Measurements from ENCODE around the gene UBE2J1. TPM values are rescaled to one million over a fixed set of nuclear protein-coding genes. Genes with fewer than 3 reads are reported as not detected.
A peak's percentile ranks its signal among the peaks of the same experiment; 100 is the strongest.
"Not testable (repeated sequence)": the region's sequence is repeated elsewhere in the genome, so short reads cannot be mapped to it uniquely, and the experiment has no call there.

UBE2J1 gene
- total RNA-seq, 6 experiments from 2014 or later: 35.9 to 45.2 (median 41.9) TPM

DNA sequence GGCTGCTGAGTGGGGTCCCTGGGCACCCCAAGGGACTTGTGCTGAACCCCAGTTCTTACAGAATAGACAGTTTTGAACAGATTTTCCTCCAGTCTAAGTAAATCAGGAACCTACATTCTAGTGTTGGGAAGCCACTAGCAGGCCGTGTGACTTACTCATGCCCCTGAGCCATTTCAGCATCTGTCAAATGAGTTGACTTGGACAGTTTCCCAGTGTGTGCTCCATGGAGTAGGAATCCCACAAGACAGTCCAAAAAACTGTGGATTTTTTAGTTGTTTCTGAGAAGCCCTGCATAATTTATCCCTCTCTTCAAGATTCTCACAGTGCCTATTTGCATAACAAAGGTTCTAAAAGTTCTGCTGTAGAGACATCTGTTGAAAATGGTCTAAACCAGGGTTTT, 39.5 kb downstream of the UBE2J1 start:
- Mint-ChIP-seq H3K4me1 (ENCODE audit: low read depth) (peaks cover 42% of the 10 kb centered on the region), H3K9me3 (no peaks in the 10 kb centered on the region), H3K36me3 (ENCODE audit: low read depth) (0 out of 2 replicates have a peak, but pooled peaks cover 9% of the 10 kb centered on the region), H3K27ac (peak overlapping the region; percentile 79), H3K27me3 (ENCODE audit: insufficient read depth) (peaks cover 6% of the 10 kb centered on the region), H3K4me3 (peak overlapping the region; percentile 78)
- TF ChIP-seq, protein P1, sequence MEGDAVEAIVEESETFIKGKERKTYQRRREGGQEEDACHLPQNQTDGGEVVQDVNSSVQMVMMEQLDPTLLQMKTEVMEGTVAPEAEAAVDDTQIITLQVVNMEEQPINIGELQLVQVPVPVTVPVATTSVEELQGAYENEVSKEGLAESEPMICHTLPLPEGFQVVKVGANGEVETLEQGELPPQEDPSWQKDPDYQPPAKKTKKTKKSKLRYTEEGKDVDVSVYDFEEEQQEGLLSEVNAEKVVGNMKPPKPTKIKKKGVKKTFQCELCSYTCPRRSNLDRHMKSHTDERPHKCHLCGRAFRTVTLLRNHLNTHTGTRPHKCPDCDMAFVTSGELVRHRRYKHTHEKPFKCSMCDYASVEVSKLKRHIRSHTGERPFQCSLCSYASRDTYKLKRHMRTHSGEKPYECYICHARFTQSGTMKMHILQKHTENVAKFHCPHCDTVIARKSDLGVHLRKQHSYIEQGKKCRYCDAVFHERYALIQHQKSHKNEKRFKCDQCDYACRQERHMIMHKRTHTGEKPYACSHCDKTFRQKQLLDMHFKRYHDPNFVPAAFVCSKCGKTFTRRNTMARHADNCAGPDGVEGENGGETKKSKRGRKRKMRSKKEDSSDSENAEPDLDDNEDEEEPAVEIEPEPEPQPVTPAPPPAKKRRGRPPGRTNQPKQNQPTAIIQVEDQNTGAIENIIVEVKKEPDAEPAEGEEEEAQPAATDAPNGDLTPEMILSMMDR (IDR thresholded peaks at IDR 0.05): no peak
- DNase-seq: peak; percentile 88

DNA sequence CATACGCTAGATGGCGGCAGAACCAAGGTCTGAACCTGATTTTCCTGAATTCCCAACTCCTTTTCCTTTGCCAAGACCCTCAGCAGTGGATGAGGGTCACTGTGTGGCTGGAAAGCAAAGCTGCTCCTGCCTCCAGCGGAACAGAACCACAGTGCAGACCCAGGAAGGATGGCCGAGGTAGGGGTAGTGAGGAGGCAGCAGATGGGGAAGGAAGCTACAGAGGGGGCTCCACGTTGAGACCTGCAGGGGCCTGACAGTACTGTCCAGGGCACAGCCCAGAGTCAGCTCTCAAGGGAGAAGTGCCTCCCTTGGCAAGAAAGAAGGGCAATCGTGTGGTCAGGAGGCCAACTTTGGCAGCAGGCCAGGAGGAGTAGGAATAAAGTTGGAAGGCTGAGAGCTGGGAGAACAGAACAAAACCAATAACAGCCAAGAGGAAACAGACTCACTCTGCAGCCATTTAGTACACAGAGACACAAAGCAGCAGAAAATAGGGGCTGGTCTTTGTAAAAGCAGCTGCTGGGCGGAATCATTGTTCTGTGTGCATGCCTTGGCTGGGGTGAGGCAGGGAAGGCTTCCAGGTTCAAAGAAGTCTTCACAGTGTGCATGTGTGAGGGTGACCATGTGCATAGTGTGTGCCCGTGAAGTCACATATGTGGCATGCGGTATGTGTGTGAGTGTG, 40.5 kb downstream of the UBE2J1 start:
- H3K27me3 Mint-ChIP-seq (ENCODE audit: insufficient read depth): peaks cover 7% of the 10 kb centered on the region
- H3K4me3 Mint-ChIP-seq: peak overlapping the region; percentile 78
- peak; percentile 66 for DNase-seq
- H3K27ac Mint-ChIP-seq: peak overlapping the region; percentile 79
- TF ChIP-seq, protein P1 (IDR thresholded peaks at IDR 0.05): peak; percentile 72
- H3K4me1 Mint-ChIP-seq (ENCODE audit: low read depth): peaks cover 42% of the 10 kb centered on the region
- H3K9me3 Mint-ChIP-seq: no peaks in the 10 kb centered on the region
- H3K36me3 Mint-ChIP-seq (ENCODE audit: low read depth): 0 out of 2 replicates have a peak, but pooled peaks cover 9% of the 10 kb centered on the region

DNA sequence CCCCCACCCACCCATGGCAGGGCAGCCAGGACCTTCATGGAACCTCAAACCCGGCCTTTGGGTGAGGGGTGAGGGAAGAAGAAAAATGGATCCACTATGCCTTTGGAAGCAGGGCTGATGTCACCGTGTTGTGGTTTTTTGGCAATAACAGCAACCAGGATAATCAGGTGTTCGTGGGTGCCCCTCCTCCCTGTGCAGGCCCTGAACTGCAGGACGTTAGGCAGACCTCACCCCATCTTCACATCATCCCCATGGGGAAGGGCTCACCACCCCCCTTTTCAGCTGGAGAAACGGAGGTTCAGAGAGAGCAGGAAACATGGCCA, 41.0 kb downstream of the UBE2J1 start:
- Mint-ChIP-seq H3K27ac (peak overlapping the region; percentile 79), H3K36me3 (ENCODE audit: low read depth) (0 out of 2 replicates have a peak, but pooled peaks cover 9% of the 10 kb centered on the region), H3K4me3 (peak overlapping the region; percentile 78), H3K9me3 (no peaks in the 10 kb centered on the region), H3K4me1 (ENCODE audit: low read depth) (peaks cover 42% of the 10 kb centered on the region), H3K27me3 (ENCODE audit: insufficient read depth) (peaks cover 7% of the 10 kb centered on the region)
- no peak for DNase-seq
- TF ChIP-seq, protein P1 (IDR thresholded peaks at IDR 0.05): no peak

DNA sequence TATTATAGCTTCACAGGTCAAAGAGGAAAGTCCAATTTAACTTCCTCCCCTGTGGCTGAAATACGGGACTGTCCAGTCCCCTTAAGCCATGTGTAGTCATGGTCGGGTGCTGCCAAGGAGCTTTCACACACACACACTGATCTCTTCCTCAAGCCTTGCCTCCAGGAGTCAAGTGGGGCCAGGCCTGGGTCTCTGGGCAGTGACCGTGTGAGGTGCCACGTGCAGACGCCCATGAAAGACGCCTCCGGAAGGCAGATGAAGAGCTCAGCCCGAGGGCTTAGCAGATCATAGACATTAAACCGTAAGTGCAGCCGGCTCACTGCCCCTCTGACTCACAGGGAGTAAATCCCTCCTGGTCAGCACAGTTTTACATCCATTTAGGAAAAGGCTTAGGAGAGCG, 41.6 kb downstream of the UBE2J1 start:
- H3K9me3 Mint-ChIP-seq: no peaks in the 10 kb centered on the region
- peaks cover 42% of the 10 kb centered on the region for H3K4me1 Mint-ChIP-seq (ENCODE audit: low read depth)
- H3K4me3 Mint-ChIP-seq: peak overlapping the region; percentile 78
- TF ChIP-seq, protein P1 (IDR thresholded peaks at IDR 0.05): no peak
- peaks cover 7% of the 10 kb centered on the region for H3K27me3 Mint-ChIP-seq (ENCODE audit: insufficient read depth)
- DNase-seq: peak; percentile 76
- H3K27ac Mint-ChIP-seq: peak overlapping the region; percentile 79
- H3K36me3 Mint-ChIP-seq (ENCODE audit: low read depth): 0 out of 2 replicates have a peak, but pooled peaks cover 6% of the 10 kb centered on the region

DNA sequence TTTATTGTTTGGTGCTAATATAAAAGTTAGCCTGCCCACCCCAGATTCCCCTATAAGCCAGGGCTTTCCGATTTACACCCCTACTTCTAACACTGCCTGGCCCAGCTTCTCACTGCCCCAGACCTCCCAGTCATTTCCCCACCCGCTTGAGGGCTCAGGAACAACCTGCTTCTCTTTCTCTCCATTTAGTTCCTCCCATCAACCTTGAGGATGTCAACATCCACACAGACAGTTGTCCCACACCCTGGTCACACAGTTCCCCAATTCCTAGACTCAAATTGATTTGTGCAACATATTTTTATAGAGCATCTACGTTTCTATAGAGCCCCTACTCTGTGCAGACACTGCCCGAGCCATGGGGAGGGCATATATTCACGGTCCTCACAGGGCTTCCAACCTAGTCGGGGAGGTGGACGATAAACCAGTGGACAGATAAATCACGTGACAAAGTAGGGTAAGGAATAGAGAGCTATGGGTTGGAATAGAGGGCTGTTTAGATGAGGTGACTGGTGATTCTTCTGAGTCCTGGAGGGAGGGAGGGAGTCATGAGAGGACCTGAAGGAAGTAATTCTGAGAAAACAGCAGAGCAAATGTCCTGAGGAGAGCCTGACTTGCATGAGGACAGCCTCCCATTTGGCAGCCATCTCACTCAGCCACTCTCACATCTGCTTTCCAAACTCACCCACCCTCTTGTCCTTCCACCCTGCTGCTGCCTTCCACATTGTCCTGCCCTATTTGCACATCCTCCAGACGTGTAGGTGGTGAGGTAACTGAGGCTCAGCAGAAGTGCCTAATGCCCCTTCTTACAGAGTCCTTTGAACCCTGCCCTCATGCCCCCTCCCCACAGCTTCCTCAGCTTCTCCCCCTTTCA, 43.8 kb downstream of the UBE2J1 start:
- TF ChIP-seq, protein P1 (IDR thresholded peaks at IDR 0.05): no peak
- Mint-ChIP-seq H3K4me3 (no peak overlapping the region), H3K36me3 (ENCODE audit: low read depth) (no peaks in the 10 kb centered on the region), H3K9me3 (no peaks in the 10 kb centered on the region), H3K27me3 (ENCODE audit: insufficient read depth) (peaks cover 13% of the 10 kb centered on the region), H3K4me1 (ENCODE audit: low read depth) (peaks cover 35% of the 10 kb centered on the region), H3K27ac (no peak overlapping the region)
- DNase-seq: no peak

DNA sequence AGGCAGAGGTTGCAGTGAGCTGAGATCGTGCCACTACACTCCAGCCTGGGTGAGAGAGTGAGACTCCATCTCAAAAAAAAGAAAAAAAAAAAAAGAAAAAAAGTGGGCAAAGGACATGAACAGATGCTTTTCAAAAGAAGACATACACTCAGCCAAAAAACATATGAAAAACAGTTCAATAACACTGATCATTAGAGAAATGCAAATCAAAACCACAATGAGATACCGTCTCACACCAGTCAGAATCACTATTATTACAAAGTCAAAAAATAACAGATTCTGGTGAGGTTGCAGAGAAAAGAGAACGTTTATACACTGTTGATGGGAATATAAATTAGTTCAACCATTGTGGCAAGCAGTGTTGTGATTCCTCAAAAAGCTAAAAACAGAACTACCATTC, 48.0 kb downstream of the UBE2J1 start:
- not testable (repeated sequence) for H3K9me3 Mint-ChIP-seq; H3K36me3 Mint-ChIP-seq (ENCODE audit: low read depth); DNase-seq; H3K4me1 Mint-ChIP-seq (ENCODE audit: low read depth); H3K4me3 Mint-ChIP-seq; H3K27ac Mint-ChIP-seq
- H3K27me3 Mint-ChIP-seq (ENCODE audit: insufficient read depth): peaks cover 28% of the 10 kb centered on the region

All from HFFc6 (cell line).